ENCODE data around the gene APP.

- TF ChIP-seq CTCF (tag by site-specific recombination; IDR thresholded peaks at IDR 0.05) (no peak), YY1 (tag by site-specific recombination; IDR thresholded peaks at IDR 0.05) (no peak), KLF1 (tag by site-specific recombination; IDR thresholded peaks at IDR 0.05) (no peak), ZNF157 (tag by site-specific recombination; IDR thresholded peaks at IDR 0.05) (no peak), PRDM1 (tag by site-specific recombination; IDR thresholded peaks at IDR 0.05) (no peak)
Measured at GRCh38 chr21:25848309-25848708, 322.3 kb downstream of the APP start.

All from HEK293 (cell line).